NCI-H2081 (cell line): ENCODE measurements around the gene PCDH9.
A peak's percentile ranks its signal among the peaks of the same experiment; 100 is the strongest.

Experiments
- DNase-seq, 2 experiments: peaks; one replicate each; lab custom pipeline; 2025; lab: John Stamatoyannopoulos, UW

The PCDH9 gene

DNA sequence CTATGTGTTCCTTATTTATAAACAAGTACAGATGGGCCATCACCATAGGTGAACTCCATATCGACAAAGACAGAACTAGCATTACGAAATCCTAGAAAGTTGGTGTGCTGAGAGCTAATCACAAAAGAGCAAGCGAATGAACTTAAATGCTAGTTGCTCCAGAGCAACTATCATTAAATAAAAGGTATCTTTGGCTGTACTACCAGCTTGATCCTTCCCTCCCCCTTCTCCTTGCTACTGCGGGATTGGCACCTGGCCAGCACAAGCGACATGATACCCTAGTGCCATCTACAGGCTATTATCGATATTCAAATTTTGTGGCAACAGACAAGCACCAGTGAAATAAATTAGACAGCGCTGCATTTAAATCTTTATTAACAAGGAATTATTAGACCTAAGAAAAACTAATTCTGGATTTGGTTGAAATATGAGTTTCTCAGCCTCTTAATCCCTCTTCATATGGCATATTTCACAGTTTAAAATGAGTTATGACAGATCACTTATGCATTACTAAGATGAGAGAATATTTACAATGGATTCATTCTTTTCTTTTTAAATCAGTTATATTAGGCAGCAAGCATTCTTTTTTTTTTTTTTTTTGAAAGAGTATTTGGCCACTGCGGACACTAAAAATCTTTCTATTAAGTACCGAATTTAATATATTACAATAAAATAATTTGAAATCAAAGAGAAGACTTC is 5.8 kb downstream of the PCDH9 start:
- peak; percentile 78 to 88 for DNase-seq

DNA sequence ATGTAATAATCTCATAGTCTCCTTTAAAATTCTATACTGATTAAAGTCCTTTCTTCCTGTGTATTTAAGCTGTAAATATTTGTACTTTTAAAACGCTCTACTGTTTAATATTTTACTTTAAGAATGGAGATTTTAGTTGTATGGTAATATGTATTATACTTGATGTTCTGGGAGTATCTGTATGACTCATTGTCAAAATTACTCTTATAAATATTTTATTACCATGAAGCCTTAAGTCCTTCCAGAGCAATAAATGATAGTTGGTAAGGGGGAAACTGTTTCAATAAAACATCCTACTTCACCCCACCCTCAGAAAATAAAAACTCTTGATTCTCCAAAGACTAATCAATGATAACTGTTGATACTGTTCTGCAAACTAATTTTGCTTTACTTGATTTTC is 6.4 kb downstream of the PCDH9 start:
- DNase-seq, result no peak

- DNase-seq, result no peak
Measured at GRCh38 chr13:67223024-67223423, 7.1 kb downstream of the PCDH9 start.

- peak in 1 of 2 experiments; percentile 29 for DNase-seq
Measured at GRCh38 chr13:67221630-67222226, 8.4 kb downstream of the PCDH9 start.

DNA sequence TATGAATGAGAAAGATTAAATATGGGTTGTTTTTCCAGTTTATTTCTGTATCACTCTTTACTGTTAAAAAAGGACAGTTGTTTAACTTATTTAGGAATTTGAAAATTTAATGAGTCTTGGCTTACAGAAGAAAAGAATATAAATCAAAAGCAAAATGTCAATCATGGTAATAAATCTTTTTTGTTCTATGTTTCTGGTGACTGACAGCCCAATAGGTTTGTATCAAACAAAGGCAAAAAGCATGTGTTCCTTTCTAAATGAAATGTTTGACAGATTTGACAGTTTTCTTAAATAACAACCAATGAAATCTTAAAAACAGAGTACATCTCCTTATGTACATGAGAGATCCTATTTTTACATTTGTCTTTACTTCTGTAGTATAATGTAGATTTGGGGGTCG is 11.0 kb downstream of the PCDH9 start:
- DNase-seq, result no peak

GRCh38 chr13:67217880-67218279 is 12.3 kb downstream of the PCDH9 start:
- no peak for DNase-seq

GRCh38 chr13:67216864-67217263 is 13.3 kb downstream of the PCDH9 start:
- DNase-seq, result no peak

- no peak for DNase-seq
Measured at GRCh38 chr13:67210208-67210607, 19.9 kb downstream of the PCDH9 start.

DNA sequence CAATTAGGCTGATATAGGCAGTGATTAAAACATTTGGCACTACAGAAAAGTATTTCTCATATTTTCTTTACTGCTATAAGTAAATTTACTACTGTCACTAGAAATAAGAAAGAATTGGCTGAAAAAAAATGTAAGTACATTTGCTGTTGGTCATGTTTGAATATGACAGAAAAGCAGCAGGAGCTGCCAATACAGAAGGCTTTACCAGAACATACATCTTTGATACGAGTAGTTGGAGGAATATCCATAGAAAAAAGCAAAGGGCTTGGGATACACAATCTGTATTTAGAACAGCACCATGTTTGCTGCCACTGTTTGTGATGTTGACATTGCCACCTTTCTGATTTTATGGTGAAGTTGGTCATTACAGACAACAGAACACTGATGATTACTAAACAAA is 21.6 kb downstream of the PCDH9 start:
- DNase-seq, result no peak

GRCh38 chr13:67204764-67205163 is 25.4 kb downstream of the PCDH9 start:
- DNase-seq, result peak; percentile 6 to 65

DNA sequence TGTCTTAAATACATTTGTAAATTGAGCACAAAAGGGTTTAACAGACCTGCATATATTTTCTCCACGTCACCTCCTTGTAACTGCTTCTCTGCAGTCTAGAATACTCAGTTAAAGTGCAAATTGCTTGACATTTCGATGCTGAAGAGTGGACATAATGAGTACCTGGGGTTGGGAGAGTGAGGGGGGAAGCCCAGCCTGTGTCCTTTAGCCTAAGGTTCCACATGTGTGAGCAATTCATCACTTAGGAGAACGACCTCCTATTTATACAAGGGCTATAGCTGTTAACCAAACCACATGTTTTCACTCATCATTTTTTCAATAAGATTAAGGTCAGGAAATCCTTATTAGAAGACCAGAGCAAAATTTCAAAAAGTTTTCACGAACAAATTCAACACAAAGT is 29.5 kb downstream of the PCDH9 start:
- DNase-seq, result no peak

DNA sequence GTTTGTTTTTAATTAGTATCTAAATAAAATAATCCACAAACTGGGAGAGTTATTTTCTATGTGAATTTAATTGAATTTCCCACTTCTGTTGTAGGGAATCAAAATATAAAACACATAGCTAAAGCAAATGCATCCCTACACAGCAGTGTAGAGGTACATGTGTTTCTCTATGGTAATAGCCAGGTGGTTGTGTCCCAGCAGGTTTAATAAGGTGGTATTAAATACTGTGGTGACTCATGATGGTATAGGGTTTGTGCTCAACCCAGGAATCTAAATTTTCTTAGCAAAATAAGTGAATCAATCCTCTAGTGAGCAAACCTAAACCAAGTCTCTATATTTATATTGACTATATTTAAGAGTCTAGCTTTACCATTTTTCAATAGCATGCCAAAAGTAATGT is 30.0 kb downstream of the PCDH9 start:
- no peak for DNase-seq

- no peak for DNase-seq
Measured at GRCh38 chr13:67197704-67198103, 32.4 kb downstream of the PCDH9 start.

DNA sequence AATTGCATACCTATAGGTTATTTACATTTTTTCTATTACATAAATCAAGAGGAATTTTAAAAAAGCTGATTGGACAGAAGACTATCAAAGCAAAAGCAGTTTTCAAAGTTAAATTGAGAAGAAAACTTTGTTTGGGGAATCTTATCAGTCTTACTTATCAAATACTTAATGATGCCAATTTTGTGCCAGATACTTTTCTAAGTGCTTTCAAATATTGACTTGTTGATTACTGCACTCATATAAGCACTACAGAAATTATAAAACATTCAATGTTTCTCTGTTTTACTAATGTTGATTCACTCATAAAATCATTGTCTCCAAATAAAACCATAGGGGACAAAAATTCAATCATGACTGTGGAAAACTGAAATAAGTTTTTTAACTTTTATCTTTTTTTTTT is 36.2 kb downstream of the PCDH9 start:
- DNase-seq, result no peak

GRCh38 chr13:67192751-67193150 is 37.4 kb downstream of the PCDH9 start:
- no peak for DNase-seq

- DNase-seq, result no peak
Measured at GRCh38 chr13:67186995-67187569, 43.1 kb downstream of the PCDH9 start.

- DNase-seq, result no peak
Measured at GRCh38 chr13:67184247-67184646, 45.9 kb downstream of the PCDH9 start.

DNA sequence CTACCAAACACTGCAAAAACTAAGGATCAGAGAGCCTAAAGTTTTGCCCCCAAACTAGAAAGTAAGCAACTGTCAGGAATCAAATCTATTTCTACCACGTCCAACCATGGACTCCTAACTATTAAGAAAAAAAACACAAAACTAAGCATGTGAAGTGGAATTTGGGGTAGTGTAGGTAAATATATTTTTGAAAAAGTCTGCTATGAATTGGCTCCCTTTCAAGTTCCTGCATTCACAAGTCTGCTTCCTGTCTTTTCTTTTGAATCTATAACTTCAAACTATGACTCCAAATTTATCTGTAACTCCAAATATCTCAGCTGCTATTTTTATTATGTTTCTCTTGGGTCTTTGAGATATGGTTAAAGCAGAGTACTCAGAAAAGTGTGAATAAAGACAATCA is 47.0 kb downstream of the PCDH9 start:
- no peak for DNase-seq

DNA sequence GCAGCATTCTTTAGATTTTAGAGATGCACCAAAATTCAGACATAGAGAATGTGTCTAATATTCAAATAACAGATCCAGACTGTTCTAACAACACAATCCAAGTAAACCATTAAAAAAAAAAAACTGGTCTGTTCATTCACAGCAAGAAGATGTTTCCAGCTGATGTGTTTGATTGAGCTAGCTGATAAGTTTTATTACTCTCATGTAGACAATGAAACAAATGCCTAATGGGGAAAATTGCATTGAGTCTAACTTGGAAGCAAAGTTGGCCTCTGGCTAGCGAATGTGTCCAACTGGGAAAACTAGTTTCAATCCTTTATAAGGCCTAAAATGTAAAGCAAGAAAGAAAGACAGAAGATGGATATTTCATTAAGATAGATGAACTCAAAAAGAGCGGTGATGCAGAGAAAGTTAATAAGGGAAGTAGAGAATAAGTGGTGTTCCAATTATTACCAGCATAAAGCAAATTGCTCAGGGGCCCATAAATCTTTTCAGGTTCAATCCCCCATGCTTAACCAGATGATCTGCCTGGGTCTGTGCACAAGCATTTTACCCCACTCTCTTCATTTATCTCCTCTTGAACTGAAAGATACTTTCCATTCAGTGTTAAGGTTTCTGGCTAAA is 54.2 kb downstream of the PCDH9 start:
- DNase-seq, result peak in 1 of 2 experiments; percentile 30

DNA sequence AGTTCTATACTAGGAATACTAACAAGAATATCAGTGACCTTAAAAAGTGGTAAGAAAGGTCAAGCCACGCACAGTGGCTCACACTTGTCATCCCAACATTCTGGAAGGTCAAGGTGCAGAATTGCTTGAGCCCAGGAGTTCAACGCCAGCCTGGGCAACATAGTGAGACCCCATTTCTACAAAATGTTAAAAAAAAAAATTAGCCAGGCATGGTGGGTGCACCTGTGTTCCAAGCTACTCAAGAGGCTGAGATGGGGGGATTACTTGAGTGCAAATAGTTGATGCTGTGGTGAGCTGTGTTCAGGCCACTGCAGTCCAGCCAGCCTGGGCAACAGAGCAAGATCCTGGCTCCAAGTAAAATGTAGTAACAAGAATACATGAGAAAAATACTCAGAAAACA is 61.8 kb downstream of the PCDH9 start:
- no peak for DNase-seq

DNA sequence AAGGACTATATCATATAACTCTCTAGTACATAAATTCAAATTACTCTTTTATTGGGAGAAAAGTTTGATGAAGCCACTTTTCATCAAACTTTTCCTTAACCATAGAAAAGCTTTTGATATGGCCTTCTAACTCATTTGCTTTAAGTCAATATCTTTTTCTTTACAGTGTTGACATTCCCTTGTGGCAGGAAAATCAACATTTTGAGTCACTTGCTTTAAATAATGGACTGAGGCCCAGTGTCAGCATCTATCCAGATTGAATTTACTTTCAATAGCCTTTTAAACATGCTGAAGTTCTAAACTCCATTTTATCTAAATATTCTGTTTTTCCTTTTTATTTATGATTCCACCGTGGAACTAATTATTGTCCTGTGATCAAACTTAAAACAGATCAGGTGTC is 62.7 kb downstream of the PCDH9 start:
- no peak for DNase-seq

- no peak for DNase-seq
Measured at GRCh38 chr13:67161176-67161575, 69.0 kb downstream of the PCDH9 start.

GRCh38 chr13:67158903-67159302 is 71.2 kb downstream of the PCDH9 start:
- no peak for DNase-seq
